ENCODE measurements around the gene C21orf58.

Gene C21orf58

GRCh38 chr21:46344219-46344915 lies 20.7 kb upstream of the C21orf58 start:
- no peak for DNase-seq (ENCODE audit: low read depth, low spot score)
- WGBS (ENCODE audit: insufficient coverage, insufficient read length) = no CpG with 5 or more reads among the region's 20 CpGs
- H3K4me3 ChIP-seq (ENCODE audit: low read length) = no peak overlapping the region
- H3K4me1 ChIP-seq (ENCODE audit: control insufficient read depth, insufficient read depth, low read length) = no peaks in the 10 kb centered on the region
- H3K36me3 ChIP-seq (ENCODE audit: control insufficient read depth, insufficient read depth, low read length) = peaks cover 28% of the 10 kb centered on the region
- H3K9me3 ChIP-seq (ENCODE audit: control insufficient read depth, insufficient read depth, low read length) = no peaks in the 10 kb centered on the region
- no peak overlapping the region for H3K27ac ChIP-seq (ENCODE audit: low read length)
- H3K27me3 ChIP-seq (ENCODE audit: control insufficient read depth, insufficient read depth, low read length) = no peaks in the 10 kb centered on the region

DNA sequence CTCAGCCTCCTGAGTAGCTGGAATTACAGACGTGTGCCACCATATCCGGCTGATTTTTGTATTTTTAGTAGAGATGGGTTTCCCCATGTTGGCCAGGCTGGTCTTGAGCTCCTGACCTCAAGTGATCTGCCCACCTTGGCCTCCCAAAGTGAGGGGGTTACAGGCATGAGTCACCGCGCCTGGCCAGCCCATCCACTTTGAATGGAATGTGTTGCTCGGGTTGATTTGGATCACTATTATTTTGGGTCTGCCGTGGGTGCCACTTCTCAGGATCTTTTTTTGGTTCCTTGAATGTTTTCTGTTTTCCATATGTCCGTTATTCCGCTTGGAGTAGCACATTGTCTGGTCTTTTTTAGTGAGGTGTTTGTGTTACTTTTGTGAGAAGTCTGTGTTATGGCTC lies 17.3 kb upstream of the C21orf58 start:
- no peaks in the 10 kb centered on the region for H3K9me3 ChIP-seq (ENCODE audit: control insufficient read depth, insufficient read depth, low read length)
- no CpG with 5 or more reads among the region's 8 CpGs for WGBS (ENCODE audit: insufficient coverage, insufficient read length)
- no peak overlapping the region for H3K4me3 ChIP-seq (ENCODE audit: low read length)
- H3K4me1 ChIP-seq (ENCODE audit: control insufficient read depth, insufficient read depth, low read length) = no peaks in the 10 kb centered on the region
- no peak for DNase-seq (ENCODE audit: low read depth, low spot score)
- H3K27ac ChIP-seq (ENCODE audit: low read length) = no peak overlapping the region
- H3K27me3 ChIP-seq (ENCODE audit: control insufficient read depth, insufficient read depth, low read length) = no peaks in the 10 kb centered on the region
- peaks cover 16% of the 10 kb centered on the region for H3K36me3 ChIP-seq (ENCODE audit: control insufficient read depth, insufficient read depth, low read length)

DNA sequence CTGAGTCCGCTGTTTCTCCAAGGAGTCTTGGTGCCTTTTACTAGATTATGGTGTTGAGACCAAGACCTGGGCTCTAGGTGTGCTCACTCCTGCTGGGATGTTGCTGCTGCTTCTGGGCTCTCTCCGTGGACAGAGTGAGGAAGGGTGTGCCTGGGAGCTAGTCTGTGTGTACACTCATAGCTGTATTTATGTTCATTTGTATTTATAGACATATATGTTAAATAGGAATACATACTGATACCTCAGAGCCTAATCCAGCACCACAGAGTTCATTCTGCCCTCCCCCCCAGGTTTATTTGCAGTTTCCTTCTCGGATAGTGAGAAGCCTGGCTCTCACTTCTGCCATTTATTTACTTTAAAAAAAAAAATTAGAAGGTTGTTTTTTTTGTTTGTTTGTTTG lies 12.9 kb upstream of the C21orf58 start:
- H3K4me3 ChIP-seq (ENCODE audit: low read length) = no peak overlapping the region
- no peak for DNase-seq (ENCODE audit: low read depth, low spot score)
- no peaks in the 10 kb centered on the region for H3K9me3 ChIP-seq (ENCODE audit: control insufficient read depth, insufficient read depth, low read length)
- H3K27me3 ChIP-seq (ENCODE audit: control insufficient read depth, insufficient read depth, low read length) = no peaks in the 10 kb centered on the region
- no peak overlapping the region for H3K27ac ChIP-seq (ENCODE audit: low read length)
- H3K36me3 ChIP-seq (ENCODE audit: control insufficient read depth, insufficient read depth, low read length) = peaks cover 21% of the 10 kb centered on the region; the same call in 1 of the 2 replicates
- no peaks in the 10 kb centered on the region for H3K4me1 ChIP-seq (ENCODE audit: control insufficient read depth, insufficient read depth, low read length)
- WGBS (ENCODE audit: insufficient coverage, insufficient read length) = no CpG with 5 or more reads among the region's 3 CpGs

GRCh38 chr21:46334351-46335140 lies 10.9 kb upstream of the C21orf58 start:
- Histone ChIP-seq H3K4me1 (ENCODE audit: control insufficient read depth, insufficient read depth, low read length) (no peaks in the 10 kb centered on the region), H3K9me3 (ENCODE audit: control insufficient read depth, insufficient read depth, low read length) (no peaks in the 10 kb centered on the region), H3K27me3 (ENCODE audit: control insufficient read depth, insufficient read depth, low read length) (no peaks in the 10 kb centered on the region), H3K4me3 (ENCODE audit: low read length) (no peak overlapping the region), H3K27ac (ENCODE audit: low read length) (no peak overlapping the region), H3K36me3 (ENCODE audit: control insufficient read depth, insufficient read depth, low read length) (peaks cover 25% of the 10 kb centered on the region; the same call in 1 of the 2 replicates)
- WGBS (ENCODE audit: insufficient coverage, insufficient read length) = no CpG with 5 or more reads among the region's 12 CpGs
- DNase-seq (ENCODE audit: low read depth, low spot score) = no peak

- H3K27ac ChIP-seq (ENCODE audit: low read length) = no peak overlapping the region
- H3K27me3 ChIP-seq (ENCODE audit: control insufficient read depth, insufficient read depth, low read length) = no peaks in the 10 kb centered on the region
- H3K9me3 ChIP-seq (ENCODE audit: control insufficient read depth, insufficient read depth, low read length) = no peaks in the 10 kb centered on the region
- DNase-seq (ENCODE audit: low read depth, low spot score) = no peak
- no CpG with 5 or more reads among the region's 2 CpGs for WGBS (ENCODE audit: insufficient coverage, insufficient read length)
- peaks cover 2% of the 10 kb centered on the region; the same call in 1 of the 2 replicates for H3K4me1 ChIP-seq (ENCODE audit: control insufficient read depth, insufficient read depth, low read length)
- H3K36me3 ChIP-seq (ENCODE audit: control insufficient read depth, insufficient read depth, low read length) = peaks cover 10% of the 10 kb centered on the region; the same call in 1 of the 2 replicates
- no peak overlapping the region for H3K4me3 ChIP-seq (ENCODE audit: low read length)
Measured at GRCh38 chr21:46329796-46330195, 6.1 kb upstream of the C21orf58 start.

DNA sequence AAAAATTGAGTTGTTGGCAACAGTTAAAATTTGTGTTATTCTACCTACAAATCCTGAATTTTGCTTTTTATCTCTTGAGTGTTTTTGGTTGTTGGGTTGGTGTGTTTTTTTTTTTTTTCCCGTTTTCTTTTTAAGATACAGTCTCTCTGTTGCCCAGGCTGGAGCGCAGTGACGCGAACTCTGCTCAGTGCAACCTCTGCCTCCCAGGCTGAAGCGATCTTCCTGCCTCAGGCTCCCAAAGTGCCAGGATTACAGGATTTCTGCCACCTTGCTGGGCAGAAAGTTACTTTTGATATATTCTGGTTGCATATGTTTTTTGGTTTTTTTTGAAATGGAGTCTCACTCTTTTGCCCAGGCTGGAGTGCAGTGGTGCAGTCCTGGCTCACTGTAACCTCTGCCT lies 4.5 kb upstream of the C21orf58 start:
- Histone ChIP-seq H3K27ac (ENCODE audit: low read length) (no peak overlapping the region), H3K4me1 (ENCODE audit: control insufficient read depth, insufficient read depth, low read length) (peaks cover 2% of the 10 kb centered on the region; the same call in 1 of the 2 replicates), H3K4me3 (ENCODE audit: low read length) (no peak overlapping the region), H3K9me3 (ENCODE audit: control insufficient read depth, insufficient read depth, low read length) (no peaks in the 10 kb centered on the region), H3K36me3 (ENCODE audit: control insufficient read depth, insufficient read depth, low read length) (peaks cover 5% of the 10 kb centered on the region; the same call in 1 of the 2 replicates), H3K27me3 (ENCODE audit: control insufficient read depth, insufficient read depth, low read length) (no peaks in the 10 kb centered on the region)
- DNase-seq (ENCODE audit: low read depth, low spot score) = no peak
- WGBS (ENCODE audit: insufficient coverage, insufficient read length) = no CpG with 5 or more reads among the region's 5 CpGs

- WGBS (ENCODE audit: insufficient coverage, insufficient read length) = no CpG with 5 or more reads among the region's 4 CpGs
- Histone ChIP-seq H3K27me3 (ENCODE audit: control insufficient read depth, insufficient read depth, low read length) (no peaks in the 10 kb centered on the region), H3K36me3 (ENCODE audit: control insufficient read depth, insufficient read depth, low read length) (peaks cover 5% of the 10 kb centered on the region; the same call in 1 of the 2 replicates), H3K4me1 (ENCODE audit: control insufficient read depth, insufficient read depth, low read length) (peaks cover 2% of the 10 kb centered on the region; the same call in 1 of the 2 replicates), H3K27ac (ENCODE audit: low read length) (no peak overlapping the region), H3K9me3 (ENCODE audit: control insufficient read depth, insufficient read depth, low read length) (no peaks in the 10 kb centered on the region), H3K4me3 (ENCODE audit: low read length) (no peak overlapping the region)
- no peak for DNase-seq (ENCODE audit: low read depth, low spot score)
Measured at GRCh38 chr21:46327711-46328110, 4.0 kb upstream of the C21orf58 start.

GRCh38 chr21:46326110-46326703 lies 2.5 kb upstream of the C21orf58 start:
- H3K4me1 ChIP-seq (ENCODE audit: control insufficient read depth, insufficient read depth, low read length) = peaks cover 3% of the 10 kb centered on the region; the same call in 1 of the 2 replicates
- no peaks in the 10 kb centered on the region for H3K27me3 ChIP-seq (ENCODE audit: control insufficient read depth, insufficient read depth, low read length)
- no peaks in the 10 kb centered on the region for H3K9me3 ChIP-seq (ENCODE audit: control insufficient read depth, insufficient read depth, low read length)
- no peak overlapping the region for H3K27ac ChIP-seq (ENCODE audit: low read length)
- DNase-seq (ENCODE audit: low read depth, low spot score) = no peak
- H3K4me3 ChIP-seq (ENCODE audit: low read length) = no peak overlapping the region
- no CpG with 5 or more reads among the region's 15 CpGs for WGBS (ENCODE audit: insufficient coverage, insufficient read length)
- H3K36me3 ChIP-seq (ENCODE audit: control insufficient read depth, insufficient read depth, low read length) = peaks cover 5% of the 10 kb centered on the region; the same call in 1 of the 2 replicates

- peaks cover 3% of the 10 kb centered on the region; the same call in 1 of the 2 replicates for H3K4me1 ChIP-seq (ENCODE audit: control insufficient read depth, insufficient read depth, low read length)
- WGBS (ENCODE audit: insufficient coverage, insufficient read length) = no CpG with 5 or more reads among the region's 43 CpGs
- no peak for DNase-seq (ENCODE audit: low read depth, low spot score)
- H3K27me3 ChIP-seq (ENCODE audit: control insufficient read depth, insufficient read depth, low read length) = no peaks in the 10 kb centered on the region
- H3K27ac ChIP-seq (ENCODE audit: low read length) = no peak overlapping the region
- peak overlapping the region; percentile 92 for H3K4me3 ChIP-seq (ENCODE audit: low read length)
- H3K36me3 ChIP-seq (ENCODE audit: control insufficient read depth, insufficient read depth, low read length) = peaks cover 5% of the 10 kb centered on the region; the same call in 1 of the 2 replicates
- H3K9me3 ChIP-seq (ENCODE audit: control insufficient read depth, insufficient read depth, low read length) = no peaks in the 10 kb centered on the region
Measured at GRCh38 chr21:46325073-46325912, 1.6 kb upstream of the C21orf58 start.

Data from iPS DF 6.9 (cell line).